ENCODE measurements around the gene DIMT1.

Gene DIMT1

GRCh38 chr5:62403411-62404250, at the start of gene DIMT1:
Gene DIMT1, minus strand, starts transcription at chr5:62403905. Its CDS starts 133 bp downstream, at chr5:62403772.
- peaks cover 21% of the 10 kb centered on the region for H3K36me3 ChIP-seq (ENCODE audit: insufficient read depth, low read length)
- peak within 1 kb of the TSS; percentile 91 for H2AFZ ChIP-seq (ENCODE audit: low read depth, low read length)
- peaks cover 12% of the 10 kb centered on the region for H3K4me1 ChIP-seq (ENCODE audit: insufficient read depth, low read length)
- H3K9me3 ChIP-seq (ENCODE audit: low read length) = no peaks in the 10 kb centered on the region
- H3K4me3 ChIP-seq (ENCODE audit: low read length) = peak within 1 kb of the TSS; percentile 72
- no peaks in the 10 kb centered on the region for H3K27me3 ChIP-seq (ENCODE audit: insufficient read depth, low read length)

- Histone ChIP-seq H3K27me3 (ENCODE audit: insufficient read depth, low read length) (no peaks in the 10 kb centered on the region), H3K9me3 (ENCODE audit: low read length) (no peaks in the 10 kb centered on the region), H2AFZ (ENCODE audit: low read depth, low read length) (no peak overlapping the region), H3K36me3 (ENCODE audit: insufficient read depth, low read length) (peaks cover 43% of the 10 kb centered on the region), H3K4me1 (ENCODE audit: insufficient read depth, low read length) (no peaks in the 10 kb centered on the region), H3K4me3 (ENCODE audit: low read length) (no peak overlapping the region)
Observed at GRCh38 chr5:62450259-62450658, 46.6 kb upstream of the DIMT1 start.

GRCh38 chr5:62448528-62448927, 44.8 kb upstream of the DIMT1 start:
- Histone ChIP-seq H3K9me3 (ENCODE audit: low read length) (no peaks in the 10 kb centered on the region), H3K4me3 (ENCODE audit: low read length) (no peak overlapping the region), H3K36me3 (ENCODE audit: insufficient read depth, low read length) (peaks cover 40% of the 10 kb centered on the region), H3K4me1 (ENCODE audit: insufficient read depth, low read length) (no peaks in the 10 kb centered on the region), H2AFZ (ENCODE audit: low read depth, low read length) (no peak overlapping the region), H3K27me3 (ENCODE audit: insufficient read depth, low read length) (no peaks in the 10 kb centered on the region)

GRCh38 chr5:62432621-62433064, 28.9 kb upstream of the DIMT1 start:
- no peaks in the 10 kb centered on the region for H3K4me1 ChIP-seq (ENCODE audit: insufficient read depth, low read length)
- H3K4me3 ChIP-seq (ENCODE audit: low read length) = no peak overlapping the region

GRCh38 chr5:62431735-62432620, 28.3 kb upstream of the DIMT1 start:
- Histone ChIP-seq H2AFZ (ENCODE audit: low read depth, low read length) (no peak overlapping the region), H3K4me1 (ENCODE audit: insufficient read depth, low read length) (no peaks in the 10 kb centered on the region), H3K27me3 (ENCODE audit: insufficient read depth, low read length) (no peaks in the 10 kb centered on the region), H3K4me3 (ENCODE audit: low read length) (no peak overlapping the region), H3K36me3 (ENCODE audit: insufficient read depth, low read length) (no peaks in the 10 kb centered on the region), H3K9me3 (ENCODE audit: low read length) (no peaks in the 10 kb centered on the region)

More at GRCh38 chr5:62432621-62433064, 28.9 kb upstream of the DIMT1 start:
- Histone ChIP-seq H2AFZ (ENCODE audit: low read depth, low read length) (no peak overlapping the region), H3K36me3 (ENCODE audit: insufficient read depth, low read length) (peaks cover 2% of the 10 kb centered on the region), H3K9me3 (ENCODE audit: low read length) (no peaks in the 10 kb centered on the region), H3K27me3 (ENCODE audit: insufficient read depth, low read length) (no peaks in the 10 kb centered on the region)

- Histone ChIP-seq H3K4me3 (ENCODE audit: low read length) (no peak overlapping the region), H3K27me3 (ENCODE audit: insufficient read depth, low read length) (no peaks in the 10 kb centered on the region), H3K4me1 (ENCODE audit: insufficient read depth, low read length) (no peaks in the 10 kb centered on the region), H2AFZ (ENCODE audit: low read depth, low read length) (no peak overlapping the region), H3K9me3 (ENCODE audit: low read length) (no peaks in the 10 kb centered on the region), H3K36me3 (ENCODE audit: insufficient read depth, low read length) (no peaks in the 10 kb centered on the region)
Observed at GRCh38 chr5:62424763-62425162, 21.1 kb upstream of the DIMT1 start.

GRCh38 chr5:62421414-62421813, 17.7 kb upstream of the DIMT1 start:
- no peaks in the 10 kb centered on the region for H3K27me3 ChIP-seq (ENCODE audit: insufficient read depth, low read length)
- no peak overlapping the region for H3K4me3 ChIP-seq (ENCODE audit: low read length)
- H3K36me3 ChIP-seq (ENCODE audit: insufficient read depth, low read length) = peaks cover 3% of the 10 kb centered on the region
- no peak overlapping the region for H2AFZ ChIP-seq (ENCODE audit: low read depth, low read length)
- no peaks in the 10 kb centered on the region for H3K9me3 ChIP-seq (ENCODE audit: low read length)
- H3K4me1 ChIP-seq (ENCODE audit: insufficient read depth, low read length) = no peaks in the 10 kb centered on the region

- H3K4me1 ChIP-seq (ENCODE audit: insufficient read depth, low read length) = no peaks in the 10 kb centered on the region
- no peak overlapping the region for H3K4me3 ChIP-seq (ENCODE audit: low read length)
- H3K36me3 ChIP-seq (ENCODE audit: insufficient read depth, low read length) = peaks cover 3% of the 10 kb centered on the region
- H3K9me3 ChIP-seq (ENCODE audit: low read length) = no peaks in the 10 kb centered on the region
- H2AFZ ChIP-seq (ENCODE audit: low read depth, low read length) = no peak overlapping the region
- H3K27me3 ChIP-seq (ENCODE audit: insufficient read depth, low read length) = no peaks in the 10 kb centered on the region
Observed at GRCh38 chr5:62419609-62420008, 15.9 kb upstream of the DIMT1 start.

- peaks cover 3% of the 10 kb centered on the region for H3K36me3 ChIP-seq (ENCODE audit: insufficient read depth, low read length)
- H3K4me3 ChIP-seq (ENCODE audit: low read length) = no peak overlapping the region
- no peaks in the 10 kb centered on the region for H3K9me3 ChIP-seq (ENCODE audit: low read length)
- no peaks in the 10 kb centered on the region for H3K27me3 ChIP-seq (ENCODE audit: insufficient read depth, low read length)
- H3K4me1 ChIP-seq (ENCODE audit: insufficient read depth, low read length) = peaks cover 9% of the 10 kb centered on the region
- H2AFZ ChIP-seq (ENCODE audit: low read depth, low read length) = no peak overlapping the region
Observed at GRCh38 chr5:62418462-62419076, 14.9 kb upstream of the DIMT1 start.

- H3K36me3 ChIP-seq (ENCODE audit: insufficient read depth, low read length) = peaks cover 3% of the 10 kb centered on the region
- no peaks in the 10 kb centered on the region for H3K27me3 ChIP-seq (ENCODE audit: insufficient read depth, low read length)
- H3K4me1 ChIP-seq (ENCODE audit: insufficient read depth, low read length) = peaks cover 16% of the 10 kb centered on the region
- H3K4me3 ChIP-seq (ENCODE audit: low read length) = peak overlapping the region; percentile 63
- no peak overlapping the region for H2AFZ ChIP-seq (ENCODE audit: low read depth, low read length)
- no peaks in the 10 kb centered on the region for H3K9me3 ChIP-seq (ENCODE audit: low read length)
Observed at GRCh38 chr5:62413711-62414110, 10.0 kb upstream of the DIMT1 start.

- H3K9me3 ChIP-seq (ENCODE audit: low read length) = no peaks in the 10 kb centered on the region
- peaks cover 16% of the 10 kb centered on the region for H3K4me1 ChIP-seq (ENCODE audit: insufficient read depth, low read length)
- peak within 1 kb of the TSS; percentile 33 for H2AFZ ChIP-seq (ENCODE audit: low read depth, low read length)
- H3K27me3 ChIP-seq (ENCODE audit: insufficient read depth, low read length) = no peaks in the 10 kb centered on the region
- H3K4me3 ChIP-seq (ENCODE audit: low read length) = peak within 1 kb of the TSS; percentile 63
- H3K36me3 ChIP-seq (ENCODE audit: insufficient read depth, low read length) = no peaks in the 10 kb centered on the region
Observed at GRCh38 chr5:62412549-62413329, 9.0 kb upstream of the DIMT1 start, which contains the start of gene IPO11. Gene IPO11, plus strand, starts transcription at chr5:62412763. Its CDS starts 24,517 bp downstream, at chr5:62437280.

- Histone ChIP-seq H3K27me3 (ENCODE audit: insufficient read depth, low read length) (no peaks in the 10 kb centered on the region), H2AFZ (ENCODE audit: low read depth, low read length) (no peak overlapping the region), H3K36me3 (ENCODE audit: insufficient read depth, low read length) (peaks cover 71% of the 10 kb centered on the region), H3K4me3 (ENCODE audit: low read length) (no peak overlapping the region), H3K4me1 (ENCODE audit: insufficient read depth, low read length) (no peaks in the 10 kb centered on the region), H3K9me3 (ENCODE audit: low read length) (no peaks in the 10 kb centered on the region)
Observed at GRCh38 chr5:62395210-62395950, 8.3 kb downstream of the DIMT1 start.

Data from neuron (in vitro differentiated cells).